HEK293 (cell line): Measurements from ENCODE around the gene KRT38.

Experiments used
- CTCF ChIA-PET: fragments of 350-600 bp; formaldehyde crosslinking; extraction: SDS; loops from one replicate; lab custom pipeline; 2021; ENCODE audit warnings: antibody characterized with exemption; lab: Yijun Ruan, JAX
- POLR2A ChIA-PET: fragments of 300-600 bp; formaldehyde crosslinking; extraction: SDS; loops from one replicate; lab custom pipeline; 2020; ENCODE audit warnings: antibody characterized with exemption, inconsistent platforms; lab: Yijun Ruan, JAX
- H3K27ac ChIP-seq: fragments of 200-500 bp; sonication (Bioruptor generic); 2 replicates; pipeline ENCODE4 v1.5.1; 2014; ENCODE audit warnings: low read depth, low read length, control low read depth, inconsistent platforms; ENCODE audit errors: extremely low read depth
- H3K36me3 ChIP-seq, 2 experiments: fragments of 200-500 bp in 1 of 2; sonication (Bioruptor generic) in 1 of 2; 1 replicate in 1 of 2; 2 replicates in 1 of 2; pipeline ENCODE4 v1.5.1; 2014 to 2017; ENCODE audit warnings: inconsistent platforms in 2 of 2, low read length in 2 of 2; ENCODE audit not compliant: control insufficient read depth in 2 of 2, insufficient read depth in 1 of 2
- H3K4me1 ChIP-seq: fragments of 200-500 bp; sonication (Bioruptor generic); 2 replicates; pipeline ENCODE4 v1.5.1; 2014; ENCODE audit warnings: mild to moderate bottlenecking, low read length, inconsistent platforms; ENCODE audit not compliant: control insufficient read depth, insufficient read depth
- H3K4me3 ChIP-seq: 2 replicates; pipeline ENCODE4 v1.5.1; 2011; ENCODE audit warnings: low read depth, mild to moderate bottlenecking, control low read depth, low read length, moderate library complexity
- H3K9me3 ChIP-seq: fragments of 200-500 bp; sonication (Bioruptor generic); 2 replicates; pipeline ENCODE4 v1.5.1; 2014; ENCODE audit warnings: low read depth, low read length, inconsistent platforms; ENCODE audit not compliant: control insufficient read depth, insufficient read depth
- KLF9 ChIP-seq: fragments of 450-650 bp; formaldehyde crosslinking; IDR thresholded peaks from 2 replicates; pipeline ENCODE4 v1.5.1; 2016; ENCODE audit warnings: missing biosample characterization, missing genetic modification characterization, low read depth
- ZBTB21 ChIP-seq: fragments of 450-650 bp; formaldehyde crosslinking; IDR thresholded peaks from 2 replicates; pipeline ENCODE4 v1.5.1; 2017; ENCODE audit warnings: missing biosample characterization, missing genetic modification characterization
- ZBTB8A ChIP-seq: fragments of 450-650 bp; formaldehyde crosslinking; IDR thresholded peaks from 2 replicates; pipeline ENCODE4 v1.5.1; 2016; ENCODE audit warnings: missing biosample characterization, missing genetic modification characterization
- ZNF146 ChIP-seq: fragments of 450-650 bp; formaldehyde crosslinking; IDR thresholded peaks from 2 replicates; pipeline ENCODE4 v1.5.1; 2016; ENCODE audit warnings: missing biosample characterization, missing genetic modification characterization
- ZNF302 ChIP-seq: fragments of 450-650 bp; formaldehyde crosslinking; IDR thresholded peaks from 2 replicates; pipeline ENCODE4 v1.5.1; 2016; ENCODE audit warnings: missing biosample characterization, missing genetic modification characterization, low read depth
- ZNF354C ChIP-seq: fragments of 450-650 bp; formaldehyde crosslinking; IDR thresholded peaks from 2 replicates; pipeline ENCODE4 v1.5.1; 2016; ENCODE audit warnings: missing biosample characterization, missing genetic modification characterization, low read depth, borderline replicate concordance
- ZNF37A ChIP-seq: fragments of 450-650 bp; IDR thresholded peaks from 2 replicates; pipeline ENCODE4 v1.5.1; 2018; ENCODE audit warnings: missing biosample characterization, missing genetic modification characterization
- ZNF561 ChIP-seq: fragments of 450-650 bp; IDR thresholded peaks from 2 replicates; pipeline ENCODE4 v1.5.1; 2018; ENCODE audit warnings: missing biosample characterization, missing genetic modification characterization, borderline replicate concordance
- ZNF830 ChIP-seq: fragments of 450-650 bp; IDR thresholded peaks from 2 replicates; pipeline ENCODE4 v1.5.0; 2018; ENCODE audit warnings: missing biosample characterization, missing genetic modification characterization, low read depth, mild to moderate bottlenecking, moderate library complexity
- ZNF837 ChIP-seq: fragments of 450-650 bp; formaldehyde crosslinking; IDR thresholded peaks from 2 replicates; pipeline ENCODE4 v1.5.1; 2016; ENCODE audit warnings: missing biosample characterization, missing genetic modification characterization
- TF ChIP-seq, protein P1 (sequence below): fragments of 450-650 bp; formaldehyde crosslinking; IDR thresholded peaks from 2 replicates; pipeline ENCODE4 v1.5.1; 2016; ENCODE audit warnings: missing biosample characterization, missing genetic modification characterization
- TF ChIP-seq, protein P2 (sequence below): fragments of 450-650 bp; formaldehyde crosslinking; IDR thresholded peaks from 2 replicates; pipeline ENCODE4 v1.5.1; 2016; ENCODE audit warnings: missing biosample characterization, missing genetic modification characterization
- TF ChIP-seq, protein P3 (sequence below): fragments of 450-650 bp; formaldehyde crosslinking; conservative IDR thresholded peaks from 2 replicates; pipeline ENCODE4 v1.5.1; 2016; ENCODE audit warnings: low read depth, missing biosample characterization, missing genetic modification characterization
- TF ChIP-seq, protein P4 (sequence below): sonication (generic); formaldehyde crosslinking; IDR thresholded peaks from 2 replicates; pipeline ENCODE4 v1.8.1; 2022; ENCODE audit warnings: mild to moderate bottlenecking, moderate library complexity, missing genetic modification reagents
- TF ChIP-seq, protein P5 (sequence below): fragments of 450-650 bp; formaldehyde crosslinking; IDR thresholded peaks from 2 replicates; pipeline ENCODE4 v1.5.1; 2017; ENCODE audit warnings: missing biosample characterization, missing genetic modification characterization

Gene KRT38

DNA sequence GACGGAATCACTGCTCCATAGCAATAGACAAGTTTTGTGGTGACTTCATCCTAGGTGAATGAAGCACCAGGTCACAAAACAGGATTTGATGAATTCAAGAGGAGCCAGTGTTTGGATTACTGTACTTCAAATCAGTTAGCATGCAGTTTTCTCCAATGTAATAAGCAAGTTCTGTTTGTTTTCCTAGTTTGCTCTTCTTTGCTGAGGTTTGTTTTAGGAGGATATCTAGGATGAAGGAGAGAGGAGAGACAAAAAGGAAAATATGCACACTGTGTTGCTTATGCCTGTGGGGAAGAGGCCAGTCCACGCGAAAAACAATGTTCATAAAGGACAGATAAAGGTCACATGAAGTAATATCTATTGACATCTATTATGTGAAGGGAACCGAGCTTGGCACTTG, 25.4 kb downstream of the KRT38 start:
- no peak for TF ChIP-seq KLF9 (tag by site-specific recombination)
- TF ChIP-seq, protein P1, sequence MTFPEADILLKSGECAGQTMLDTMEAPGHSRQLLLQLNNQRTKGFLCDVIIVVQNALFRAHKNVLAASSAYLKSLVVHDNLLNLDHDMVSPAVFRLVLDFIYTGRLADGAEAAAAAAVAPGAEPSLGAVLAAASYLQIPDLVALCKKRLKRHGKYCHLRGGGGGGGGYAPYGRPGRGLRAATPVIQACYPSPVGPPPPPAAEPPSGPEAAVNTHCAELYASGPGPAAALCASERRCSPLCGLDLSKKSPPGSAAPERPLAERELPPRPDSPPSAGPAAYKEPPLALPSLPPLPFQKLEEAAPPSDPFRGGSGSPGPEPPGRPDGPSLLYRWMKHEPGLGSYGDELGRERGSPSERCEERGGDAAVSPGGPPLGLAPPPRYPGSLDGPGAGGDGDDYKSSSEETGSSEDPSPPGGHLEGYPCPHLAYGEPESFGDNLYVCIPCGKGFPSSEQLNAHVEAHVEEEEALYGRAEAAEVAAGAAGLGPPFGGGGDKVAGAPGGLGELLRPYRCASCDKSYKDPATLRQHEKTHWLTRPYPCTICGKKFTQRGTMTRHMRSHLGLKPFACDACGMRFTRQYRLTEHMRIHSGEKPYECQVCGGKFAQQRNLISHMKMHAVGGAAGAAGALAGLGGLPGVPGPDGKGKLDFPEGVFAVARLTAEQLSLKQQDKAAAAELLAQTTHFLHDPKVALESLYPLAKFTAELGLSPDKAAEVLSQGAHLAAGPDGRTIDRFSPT = no peak
- TF ChIP-seq, protein P2, sequence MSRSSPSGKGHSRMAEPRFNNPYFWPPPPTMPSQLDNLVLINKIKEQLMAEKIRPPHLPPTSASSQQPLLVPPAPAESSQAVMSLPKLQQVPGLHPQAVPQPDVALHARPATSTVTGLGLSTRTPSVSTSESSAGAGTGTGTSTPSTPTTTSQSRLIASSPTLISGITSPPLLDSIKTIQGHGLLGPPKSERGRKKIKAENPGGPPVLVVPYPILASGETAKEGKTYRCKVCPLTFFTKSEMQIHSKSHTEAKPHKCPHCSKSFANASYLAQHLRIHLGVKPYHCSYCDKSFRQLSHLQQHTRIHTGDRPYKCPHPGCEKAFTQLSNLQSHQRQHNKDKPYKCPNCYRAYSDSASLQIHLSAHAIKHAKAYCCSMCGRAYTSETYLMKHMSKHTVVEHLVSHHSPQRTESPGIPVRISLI (tag by site-specific recombination) = no peak
- TF ChIP-seq ZNF830 (tag by site-specific recombination) = no peak
- TF ChIP-seq, protein P3, sequence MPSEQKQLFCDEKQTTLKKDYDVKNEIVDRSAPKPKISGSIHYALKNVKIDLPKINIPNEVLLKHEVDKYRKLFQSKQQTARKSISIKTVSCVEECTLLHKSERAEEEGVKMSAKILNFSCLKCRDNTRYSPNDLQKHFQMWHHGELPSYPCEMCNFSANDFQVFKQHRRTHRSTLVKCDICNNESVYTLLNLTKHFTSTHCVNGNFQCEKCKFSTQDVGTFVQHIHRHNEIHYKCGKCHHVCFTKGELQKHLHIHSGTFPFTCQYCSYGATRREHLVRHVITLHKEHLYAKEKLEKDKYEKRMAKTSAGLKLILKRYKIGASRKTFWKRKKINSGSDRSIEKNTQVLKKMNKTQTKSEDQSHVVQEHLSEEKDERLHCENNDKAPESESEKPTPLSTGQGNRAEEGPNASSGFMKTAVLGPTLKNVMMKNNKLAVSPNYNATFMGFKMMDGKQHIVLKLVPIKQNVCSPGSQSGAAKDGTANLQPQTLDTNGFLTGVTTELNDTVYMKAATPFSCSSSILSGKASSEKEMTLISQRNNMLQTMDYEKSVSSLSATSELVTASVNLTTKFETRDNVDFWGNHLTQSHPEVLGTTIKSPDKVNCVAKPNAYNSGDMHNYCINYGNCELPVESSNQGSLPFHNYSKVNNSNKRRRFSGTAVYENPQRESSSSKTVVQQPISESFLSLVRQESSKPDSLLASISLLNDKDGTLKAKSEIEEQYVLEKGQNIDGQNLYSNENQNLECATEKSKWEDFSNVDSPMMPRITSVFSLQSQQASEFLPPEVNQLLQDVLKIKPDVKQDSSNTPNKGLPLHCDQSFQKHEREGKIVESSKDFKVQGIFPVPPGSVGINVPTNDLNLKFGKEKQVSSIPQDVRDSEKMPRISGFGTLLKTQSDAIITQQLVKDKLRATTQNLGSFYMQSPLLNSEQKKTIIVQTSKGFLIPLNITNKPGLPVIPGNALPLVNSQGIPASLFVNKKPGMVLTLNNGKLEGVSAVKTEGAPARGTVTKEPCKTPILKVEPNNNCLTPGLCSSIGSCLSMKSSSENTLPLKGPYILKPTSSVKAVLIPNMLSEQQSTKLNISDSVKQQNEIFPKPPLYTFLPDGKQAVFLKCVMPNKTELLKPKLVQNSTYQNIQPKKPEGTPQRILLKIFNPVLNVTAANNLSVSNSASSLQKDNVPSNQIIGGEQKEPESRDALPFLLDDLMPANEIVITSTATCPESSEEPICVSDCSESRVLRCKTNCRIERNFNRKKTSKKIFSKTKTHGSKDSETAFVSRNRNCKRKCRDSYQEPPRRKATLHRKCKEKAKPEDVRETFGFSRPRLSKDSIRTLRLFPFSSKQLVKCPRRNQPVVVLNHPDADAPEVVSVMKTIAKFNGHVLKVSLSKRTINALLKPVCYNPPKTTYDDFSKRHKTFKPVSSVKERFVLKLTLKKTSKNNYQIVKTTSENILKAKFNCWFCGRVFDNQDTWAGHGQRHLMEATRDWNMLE (tag by site-specific recombination) = no peak
- no peak for TF ChIP-seq ZBTB8A (tag by site-specific recombination)
- TF ChIP-seq ZNF561 (tag by site-specific recombination) = no peak
- TF ChIP-seq, protein P4, sequence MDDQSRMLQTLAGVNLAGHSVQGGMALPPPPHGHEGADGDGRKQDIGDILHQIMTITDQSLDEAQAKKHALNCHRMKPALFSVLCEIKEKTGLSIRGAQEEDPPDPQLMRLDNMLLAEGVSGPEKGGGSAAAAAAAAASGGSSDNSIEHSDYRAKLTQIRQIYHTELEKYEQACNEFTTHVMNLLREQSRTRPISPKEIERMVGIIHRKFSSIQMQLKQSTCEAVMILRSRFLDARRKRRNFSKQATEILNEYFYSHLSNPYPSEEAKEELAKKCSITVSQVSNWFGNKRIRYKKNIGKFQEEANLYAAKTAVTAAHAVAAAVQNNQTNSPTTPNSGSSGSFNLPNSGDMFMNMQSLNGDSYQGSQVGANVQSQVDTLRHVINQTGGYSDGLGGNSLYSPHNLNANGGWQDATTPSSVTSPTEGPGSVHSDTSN (CRISPR knock-in tag) = no peak
- TF ChIP-seq ZNF146 = no peak
- TF ChIP-seq, protein P5, sequence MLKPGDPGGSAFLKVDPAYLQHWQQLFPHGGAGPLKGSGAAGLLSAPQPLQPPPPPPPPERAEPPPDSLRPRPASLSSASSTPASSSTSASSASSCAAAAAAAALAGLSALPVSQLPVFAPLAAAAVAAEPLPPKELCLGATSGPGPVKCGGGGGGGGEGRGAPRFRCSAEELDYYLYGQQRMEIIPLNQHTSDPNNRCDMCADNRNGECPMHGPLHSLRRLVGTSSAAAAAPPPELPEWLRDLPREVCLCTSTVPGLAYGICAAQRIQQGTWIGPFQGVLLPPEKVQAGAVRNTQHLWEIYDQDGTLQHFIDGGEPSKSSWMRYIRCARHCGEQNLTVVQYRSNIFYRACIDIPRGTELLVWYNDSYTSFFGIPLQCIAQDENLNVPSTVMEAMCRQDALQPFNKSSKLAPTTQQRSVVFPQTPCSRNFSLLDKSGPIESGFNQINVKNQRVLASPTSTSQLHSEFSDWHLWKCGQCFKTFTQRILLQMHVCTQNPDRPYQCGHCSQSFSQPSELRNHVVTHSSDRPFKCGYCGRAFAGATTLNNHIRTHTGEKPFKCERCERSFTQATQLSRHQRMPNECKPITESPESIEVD = no peak
- no peak for TF ChIP-seq ZNF302 (tag by site-specific recombination)
- TF ChIP-seq ZBTB21 (tag by site-specific recombination) = no peak
- H3K9me3 ChIP-seq = no peaks in the 10 kb centered on the region
- no peaks in the 10 kb centered on the region for H3K4me1 ChIP-seq
- no peaks in the 10 kb centered on the region for H3K36me3 ChIP-seq
- no peak overlapping the region for H3K27ac ChIP-seq
- ChIA-PET CTCF (interaction anchor here (0.6 to 1.6 kb wide), 5 partner anchors 10 to 694 kb away, joined by 3 to 5 read pairs (median 4); no protein-coding TSS in a partner anchor), POLR2A (no interaction called here)
- no peak overlapping the region for H3K4me3 ChIP-seq

DNA sequence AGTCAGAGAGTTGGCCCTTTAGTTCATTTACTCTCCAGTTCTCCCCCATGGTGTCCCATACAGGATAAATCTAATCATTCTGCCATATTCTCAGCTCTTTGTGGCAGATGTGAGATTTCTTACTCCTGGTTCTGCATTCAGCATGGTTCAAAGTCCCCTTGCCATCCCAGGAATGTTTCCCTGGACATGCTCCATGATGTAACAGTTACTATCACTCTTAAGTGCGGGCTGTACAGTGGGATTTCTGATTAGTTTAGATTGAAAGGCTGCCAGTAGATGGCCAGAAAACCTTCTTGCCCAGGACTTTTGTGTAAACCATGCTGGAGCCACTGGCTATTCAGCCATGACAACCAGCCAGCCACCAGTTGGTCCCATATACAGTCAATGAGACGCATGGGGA, 26.8 kb downstream of the KRT38 start:
- no peaks in the 10 kb centered on the region for H3K4me1 ChIP-seq
- TF ChIP-seq ZNF37A (tag by site-specific recombination) = no peak
- no peak for TF ChIP-seq ZNF354C (tag by site-specific recombination)
- TF ChIP-seq ZNF837 (tag by site-specific recombination) = no peak
- CTCF ChIA-PET = interaction anchor here (1.0 to 1.3 kb wide), 2 partner anchors 73 to 135 kb away, joined by 3 to 6 read pairs; no protein-coding TSS in a partner anchor
- H3K27ac ChIP-seq = no peak overlapping the region
- POLR2A ChIA-PET = interaction anchor here (1.2 kb wide), 1 partner anchor 274 kb away, joined by 7 read pairs; the partner anchor contains the start of gene EIF1
- H3K36me3 ChIP-seq = no peaks in the 10 kb centered on the region
- no peak overlapping the region for H3K4me3 ChIP-seq
- no peaks in the 10 kb centered on the region for H3K9me3 ChIP-seq
